Measurements from ENCODE around the gene SCGB1A1.

DNA sequence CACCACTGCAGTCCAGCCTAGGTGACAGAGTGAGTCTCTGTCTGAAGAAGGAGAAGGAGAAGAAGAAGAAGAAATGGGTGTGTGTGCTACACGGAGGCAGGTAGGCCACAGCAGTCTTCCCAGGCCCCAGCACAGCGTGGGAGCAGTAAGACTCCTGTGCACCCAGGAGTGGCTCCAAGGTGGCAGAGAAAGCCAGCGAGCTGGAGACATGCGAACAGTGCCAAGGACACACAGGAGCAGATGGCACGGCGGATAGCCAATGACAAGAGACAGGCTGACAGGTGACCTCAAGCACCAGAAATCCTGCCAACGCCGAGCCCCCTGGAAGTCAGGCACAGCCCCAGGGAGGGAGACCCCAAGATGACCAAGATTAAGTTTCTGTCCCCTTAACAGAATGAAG, 9.0 kb upstream of the SCGB1A1 start:
- TF ChIP-seq GATA3 (IDR thresholded peaks at IDR 0.05; ENCODE audit: low read depth, low read length) = no peak
- TF ChIP-seq GATA2 (IDR thresholded peaks at IDR 0.05; ENCODE audit: low read depth, low read length) = peak; percentile 45; the same call in 1 of the 2 replicates
